IMR-90 (cell line): Measurements from ENCODE around the gene FRMD5. TPM values are rescaled to one million over a fixed set of nuclear protein-coding genes. Genes with fewer than 3 reads are reported as not detected.

Experiments used
- ATAC-seq: fragments of 200-7000 bp; cut with Tn5 transposase; 2 replicates; pipeline ENCODE4 v1.9.1; 2020; ENCODE audit warnings: low read depth, mild to moderate bottlenecking, moderate library complexity
- BruUV-seq: library from RNA; stranded (reverse); fragments of 400-500 nt; replicated peaks from 2 replicates; lab custom pipeline; 2021; lab: Mats Ljungman, UMichigan
- CTCF ChIA-PET: fragments of 300-600 bp; formaldehyde crosslinking; extraction: SDS; loops from one replicate; lab custom pipeline; 2021; ENCODE audit warnings: antibody characterized with exemption; lab: Yijun Ruan, JAX
- POLR2A ChIA-PET: fragments of 300-600 bp; sonication (Branson Sonifier 250); formaldehyde crosslinking; loops from one replicate; lab custom pipeline; 2022; ENCODE audit warnings: antibody characterized with exemption; ENCODE audit not compliant: unreplicated experiment; lab: Charles Lee
- DNase-seq: peaks from one replicate; pipeline ENCODE4 v3.0.0; 2013
- H2AFZ ChIP-seq: replicated peaks from 2 replicates; pipeline ENCODE3; 2013; ENCODE audit warnings: low read length, mild to moderate bottlenecking; ENCODE audit not compliant: poor library complexity
- H2AK5ac ChIP-seq: 2 replicates; pipeline ENCODE4 v1.6.1; 2013; ENCODE audit warnings: low read depth, low read length, inconsistent platforms
- H2AK9ac ChIP-seq: replicated peaks from 2 replicates; pipeline ENCODE3; 2013; ENCODE audit warnings: mild to moderate bottlenecking, low read depth, low read length, moderate library complexity; ENCODE audit not compliant: poor library complexity
- H2BK120ac ChIP-seq: 2 replicates; pipeline ENCODE4 v1.6.1; 2013; ENCODE audit warnings: low read depth, low read length, inconsistent platforms
- H2BK15ac ChIP-seq: 3 replicates; pipeline ENCODE4 v1.6.1; 2013; ENCODE audit warnings: low read depth, low read length, inconsistent platforms
- H2BK20ac ChIP-seq: 2 replicates; pipeline ENCODE4 v1.6.1; 2013; ENCODE audit warnings: low read depth, mild to moderate bottlenecking, inconsistent platforms, low read length, moderate library complexity
- H2BK5ac ChIP-seq: 2 replicates; pipeline ENCODE4 v1.6.1; 2013; ENCODE audit warnings: mild to moderate bottlenecking, low read depth, low read length, inconsistent platforms; ENCODE audit not compliant: poor library complexity, severe bottlenecking
- H3K14ac ChIP-seq: replicated peaks from 2 replicates; pipeline ENCODE4 v1.6.1; 2013; ENCODE audit warnings: low read depth, low read length, inconsistent platforms
- H3K18ac ChIP-seq: 2 replicates; pipeline ENCODE4 v1.6.1; 2013; ENCODE audit warnings: low read depth, low read length, control low read depth
- H3K23ac ChIP-seq: 2 replicates; pipeline ENCODE4 v1.6.1; 2013; ENCODE audit warnings: low read depth, low read length, inconsistent platforms
- H3K27ac ChIP-seq: 2 replicates; pipeline ENCODE4 v1.5.1; 2013; ENCODE audit warnings: mild to moderate bottlenecking, control low read depth, low read length; ENCODE audit not compliant: insufficient read depth
- H3K27me3 ChIP-seq: 2 replicates; pipeline ENCODE4 v1.6.1; 2013; ENCODE audit warnings: low read length; ENCODE audit not compliant: control insufficient read depth, insufficient read depth
- H3K36me3 ChIP-seq: 2 replicates; pipeline ENCODE4 v1.6.1; 2013; ENCODE audit warnings: low read length, mixed read lengths; ENCODE audit not compliant: control insufficient read depth, insufficient read depth
- H3K4ac ChIP-seq: 2 replicates; pipeline ENCODE4 v1.6.1; 2013; ENCODE audit warnings: low read depth, low read length, inconsistent platforms
- H3K4me1 ChIP-seq: 2 replicates; pipeline ENCODE4 v1.6.1; 2013; ENCODE audit warnings: low read length, mixed read lengths; ENCODE audit not compliant: control insufficient read depth, insufficient read depth
- H3K4me2 ChIP-seq: 2 replicates; pipeline ENCODE4 v1.6.1; 2013; ENCODE audit warnings: low read depth, mild to moderate bottlenecking, control low read depth, low read length, moderate library complexity
- H3K4me3 ChIP-seq: 2 replicates; pipeline ENCODE4 v1.5.1; 2013; ENCODE audit warnings: low read depth, mild to moderate bottlenecking, control low read depth, low read length, moderate library complexity; ENCODE audit not compliant: insufficient read depth
- H3K56ac ChIP-seq: 2 replicates; pipeline ENCODE4 v1.6.1; 2013; ENCODE audit warnings: low read length, inconsistent platforms; ENCODE audit not compliant: insufficient read depth; ENCODE audit errors: extremely low read depth
- H3K79me1 ChIP-seq, 2 experiments: 2 replicates each; pipeline ENCODE4 v1.6.1; 2013; ENCODE audit warnings: low read length in 2 of 2, inconsistent platforms in 1 of 2, low read depth in 1 of 2
- H3K9ac ChIP-seq: 2 replicates; pipeline ENCODE4 v1.6.1; 2013; ENCODE audit warnings: low read depth, low read length, control low read depth
- H3K9me1 ChIP-seq: 2 replicates; pipeline ENCODE4 v1.6.1; 2013; ENCODE audit warnings: low read length, inconsistent platforms; ENCODE audit not compliant: insufficient read depth
- H3K9me3 ChIP-seq: 2 replicates; pipeline ENCODE4 v1.6.1; 2013; ENCODE audit warnings: low read length; ENCODE audit not compliant: control insufficient read depth, insufficient read depth
- H4K20me1 ChIP-seq: 2 replicates; pipeline ENCODE4 v1.6.1; 2013; ENCODE audit warnings: low read length, inconsistent platforms; ENCODE audit not compliant: insufficient read depth
- H4K5ac ChIP-seq: 2 replicates; pipeline ENCODE4 v1.6.1; 2013; ENCODE audit warnings: mild to moderate bottlenecking, low read depth, low read length, control low read depth
- H4K8ac ChIP-seq, 2 experiments: 2 replicates each; pipeline ENCODE4 v1.6.1; 2013; ENCODE audit warnings: low read depth in 2 of 2, low read length in 2 of 2, control low read depth in 1 of 2, inconsistent platforms in 1 of 2
- H4K91ac ChIP-seq: 2 replicates; pipeline ENCODE4 v1.6.1; 2013; ENCODE audit warnings: low read depth, low read length, inconsistent platforms; ENCODE audit not compliant: insufficient read depth
- CEBPB ChIP-seq: IDR thresholded peaks from 2 replicates; pipeline ENCODE4 v1.6.1; 2012; ENCODE audit warnings: low read depth, low read length, improper control_type of control experiment
- MXI1 ChIP-seq: IDR thresholded peaks from 2 replicates; pipeline ENCODE4 v1.6.1; 2012; ENCODE audit warnings: low read depth, mild to moderate bottlenecking, low read length, moderate library complexity, borderline replicate concordance
- RFX5 ChIP-seq: IDR thresholded peaks from 2 replicates; pipeline ENCODE4 v1.8.0; 2012; ENCODE audit warnings: low read depth, mild to moderate bottlenecking, low read length, moderate library complexity
- WGBS, 2 experiments: methylation state at CpG; one replicate each; pipeline versions ENCODE4 v1.1.5 to v1.1.7; 2013; ENCODE audit warnings: missing lambda C conversion rate in 2 of 2; ENCODE audit not compliant: insufficient read length in 1 of 2; ENCODE audit errors: extremely low coverage in 2 of 2; 5-methylcytosine and 5-hydroxymethylcytosine counted together
- dilution Hi-C: fragments of 300-500 bp; cut with HindIII; formaldehyde crosslinking; loops from one replicate; pipeline ENCODE4 v1.14.3; 2018; ENCODE audit warnings: low sequenced_read_pairs; ENCODE audit not compliant: unreplicated experiment
- in situ Hi-C: fragments of 300-500 bp; cut with MboI; formaldehyde crosslinking; loops from 3 replicates; pipeline ENCODE4 v1.14.3; 2019; ENCODE audit warnings: low sequenced_read_pairs, inconsistent platforms, mixed read lengths
- intact Hi-C: fragments of 100-400 bp; cut with micrococcal nuclease; formaldehyde crosslinking; loops from 2 replicates; pipeline ENCODE4 v1.10.0; 2022
- polyA plus RNA-seq, 3 experiments: library from polyadenylated mRNA; depleted of rRNA; stranded (reverse); fragments of >200 nt; gene quantifications; 2 replicates each; pipeline ENCODE4 v1.2.3, GENCODE V29; 2012; ENCODE audit warnings: low replicate concordance in 1 of 3
- total RNA-seq: library from RNA; depleted of rRNA; stranded (reverse); fragments of >200 nt; gene quantifications from 2 replicates; pipeline ENCODE4 v1.2.3, GENCODE V29; 2012
- TF ChIP-seq, protein P1 (sequence below): fragments of 150-350 bp; IDR thresholded peaks from 2 replicates; pipeline ENCODE4 v1.6.1; 2016; ENCODE audit warnings: low read depth, mild to moderate bottlenecking, low read length, moderate library complexity, borderline replicate concordance
- TF ChIP-seq, protein P2 (sequence below): fragments of 150-350 bp; IDR thresholded peaks from 2 replicates; pipeline ENCODE4 v1.6.1; 2017; ENCODE audit warnings: mild to moderate bottlenecking, antibody characterized with exemption, low read length, low read depth

Gene FRMD5
- total and polyA plus RNA-seq, 2 of the 4 experiments (the other 2 are of a cell fraction), result 4.1 to 5.4 TPM

- Histone ChIP-seq H3K27ac (no peak overlapping the region), H3K79me1 (no peaks in the 10 kb centered on the region), H2BK120ac (no peak overlapping the region), H2BK5ac (no peak overlapping the region), H3K36me3 (no peaks in the 10 kb centered on the region), H4K91ac (no peak overlapping the region), H3K27me3 (no peaks in the 10 kb centered on the region), H3K9me3 (no peaks in the 10 kb centered on the region), H3K4me2 (no peak overlapping the region), H4K20me1 (no peaks in the 10 kb centered on the region), H3K4me3 (no peak overlapping the region), H4K5ac (no peak overlapping the region), H3K4me1 (peaks cover 22% of the 10 kb centered on the region), H2AK9ac (no peak overlapping the region), H3K14ac (no peak overlapping the region), H4K8ac (no peak overlapping the region), H2AFZ (no peak overlapping the region), H3K9ac (no peak overlapping the region), H3K18ac (no peak overlapping the region), H3K9me1 (peaks cover 11% of the 10 kb centered on the region), H3K23ac (no peak overlapping the region), H2BK15ac (no peak overlapping the region), H3K56ac (no peak overlapping the region), H2AK5ac (no peak overlapping the region), H3K4ac (no peak overlapping the region), H2BK20ac (no peak overlapping the region)
- in situ Hi-C loops, result loop anchor here (25.0 kb wide), 1 partner anchor 144 kb away; no protein-coding TSS in a partner anchor
- POLR2A ChIA-PET, result no interaction called here
- intact Hi-C loops, result no loop called here
- CTCF ChIA-PET, result no interaction called here
- TF ChIP-seq, protein P1, sequence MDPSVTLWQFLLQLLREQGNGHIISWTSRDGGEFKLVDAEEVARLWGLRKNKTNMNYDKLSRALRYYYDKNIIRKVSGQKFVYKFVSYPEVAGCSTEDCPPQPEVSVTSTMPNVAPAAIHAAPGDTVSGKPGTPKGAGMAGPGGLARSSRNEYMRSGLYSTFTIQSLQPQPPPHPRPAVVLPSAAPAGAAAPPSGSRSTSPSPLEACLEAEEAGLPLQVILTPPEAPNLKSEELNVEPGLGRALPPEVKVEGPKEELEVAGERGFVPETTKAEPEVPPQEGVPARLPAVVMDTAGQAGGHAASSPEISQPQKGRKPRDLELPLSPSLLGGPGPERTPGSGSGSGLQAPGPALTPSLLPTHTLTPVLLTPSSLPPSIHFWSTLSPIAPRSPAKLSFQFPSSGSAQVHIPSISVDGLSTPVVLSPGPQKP, result no peak
- TF ChIP-seq CEBPB (no peak), RFX5 (no peak), MXI1 (no peak)
- TF ChIP-seq, protein P2, sequence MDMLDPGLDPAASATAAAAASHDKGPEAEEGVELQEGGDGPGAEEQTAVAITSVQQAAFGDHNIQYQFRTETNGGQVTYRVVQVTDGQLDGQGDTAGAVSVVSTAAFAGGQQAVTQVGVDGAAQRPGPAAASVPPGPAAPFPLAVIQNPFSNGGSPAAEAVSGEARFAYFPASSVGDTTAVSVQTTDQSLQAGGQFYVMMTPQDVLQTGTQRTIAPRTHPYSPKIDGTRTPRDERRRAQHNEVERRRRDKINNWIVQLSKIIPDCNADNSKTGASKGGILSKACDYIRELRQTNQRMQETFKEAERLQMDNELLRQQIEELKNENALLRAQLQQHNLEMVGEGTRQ, result no peak
- BruUV-seq, result no TSS peak
- DNase-seq (no peak), ATAC-seq (no peak)
- WGBS, 2 experiments, result 96% methylated on average over 4 of the region's 6 CpGs; no CpG with 5 or more reads in 1 of the 2 experiments
- dilution Hi-C loops, result no loop called here
These were observed 276.4 kb downstream of the FRMD5 start for GRCh38 chr15:43918717-43919116.
